ENCODE measurements around the gene PTPRN2.
"Not testable (repeated sequence)": the region's sequence is repeated elsewhere in the genome, so short reads cannot be mapped to it uniquely, and the experiment has no call there.

The PTPRN2 gene

DNA sequence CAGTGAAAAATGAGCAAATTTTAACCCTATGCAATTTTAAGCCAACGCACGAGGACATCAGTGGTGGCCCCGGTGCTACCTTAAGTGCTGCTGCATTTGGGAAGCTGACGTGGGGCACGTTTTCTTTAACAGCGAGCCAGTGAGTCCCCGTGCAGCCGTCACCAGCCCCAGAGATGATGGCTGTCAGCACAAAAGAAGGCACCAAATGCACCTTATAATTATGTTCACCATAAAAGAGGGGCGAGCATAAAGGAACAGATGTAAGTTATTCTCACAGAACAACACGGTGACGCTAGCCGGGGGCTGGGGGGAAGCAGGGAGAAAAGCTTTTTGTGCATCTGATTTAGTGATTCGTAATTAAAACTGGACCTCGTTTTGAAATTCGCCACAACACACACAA, 990.7 kb downstream of the PTPRN2 start:
- DNase-seq (ENCODE audit: low spot score) = no peak

DNA sequence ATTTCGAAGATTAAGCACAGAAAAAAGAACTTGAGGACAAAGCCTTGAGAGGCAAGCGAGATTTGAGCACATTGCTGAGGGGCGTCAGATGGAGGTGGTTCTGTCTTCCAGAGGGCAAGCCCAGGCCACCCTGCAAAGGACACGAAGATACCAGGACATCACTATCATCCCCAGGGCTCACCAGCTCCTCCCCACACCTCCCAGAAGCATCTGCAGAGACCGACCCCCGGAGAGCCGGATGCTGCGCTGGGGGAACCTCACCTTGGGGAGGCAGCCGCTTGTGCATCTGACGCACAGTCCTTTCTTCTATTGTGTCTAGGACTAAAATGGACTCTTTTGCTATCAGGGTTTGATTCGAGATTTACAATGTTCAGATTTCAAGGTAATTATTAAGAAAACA, 991.2 kb downstream of the PTPRN2 start:
- no peak for DNase-seq (ENCODE audit: low spot score)

DNA sequence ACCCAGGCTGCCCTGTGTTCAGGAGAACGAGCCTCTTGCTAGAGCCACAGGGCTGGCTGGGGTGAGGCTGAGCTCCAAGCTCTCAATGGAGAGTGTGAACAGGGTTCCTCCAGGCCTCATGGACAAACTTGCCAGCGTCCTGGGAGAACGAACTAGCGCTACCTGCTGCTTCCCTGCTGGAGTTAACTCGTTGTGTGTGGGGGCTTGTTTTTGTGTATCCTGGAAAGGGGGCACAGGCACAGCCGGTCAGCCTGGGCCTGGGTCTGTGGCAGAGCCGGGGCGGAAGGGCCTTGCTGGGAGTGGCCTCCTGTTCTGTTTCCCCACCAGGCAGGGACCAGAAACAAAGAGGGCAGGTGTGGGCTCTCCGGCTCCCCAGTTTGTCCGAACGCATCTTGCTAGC, 991.6 kb downstream of the PTPRN2 start:
- no peak for DNase-seq (ENCODE audit: low spot score)

GRCh38 chr7:157595086-157595855, 992.4 kb downstream of the PTPRN2 start:
- no peak for DNase-seq (ENCODE audit: low spot score)

DNA sequence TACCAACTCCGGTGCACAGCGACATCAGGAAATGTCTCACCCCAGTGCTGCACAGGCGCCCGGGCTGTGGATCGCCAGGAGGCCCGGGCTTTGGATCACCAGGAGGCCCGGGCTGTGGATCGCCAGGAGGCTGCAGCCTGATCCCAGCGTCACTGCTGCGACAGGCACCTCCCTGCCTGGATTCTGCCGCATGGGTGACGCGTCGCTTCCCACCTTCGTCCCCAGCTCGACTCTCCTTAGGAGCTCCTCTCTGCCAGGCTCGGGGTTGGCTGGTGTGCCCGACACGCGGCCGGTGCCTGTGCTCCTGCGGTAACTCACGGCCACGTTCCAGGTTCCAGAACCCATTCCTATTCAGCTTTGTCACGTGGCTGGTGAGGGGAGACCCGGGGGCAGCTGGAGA, 993.3 kb downstream of the PTPRN2 start:
- DNase-seq (ENCODE audit: low spot score) = no peak

GRCh38 chr7:157593541-157593940, 994.1 kb downstream of the PTPRN2 start:
- no peak for DNase-seq (ENCODE audit: low spot score)

GRCh38 chr7:157592636-157593320, 994.8 kb downstream of the PTPRN2 start:
- not testable (repeated sequence) for DNase-seq (ENCODE audit: low spot score)

DNA sequence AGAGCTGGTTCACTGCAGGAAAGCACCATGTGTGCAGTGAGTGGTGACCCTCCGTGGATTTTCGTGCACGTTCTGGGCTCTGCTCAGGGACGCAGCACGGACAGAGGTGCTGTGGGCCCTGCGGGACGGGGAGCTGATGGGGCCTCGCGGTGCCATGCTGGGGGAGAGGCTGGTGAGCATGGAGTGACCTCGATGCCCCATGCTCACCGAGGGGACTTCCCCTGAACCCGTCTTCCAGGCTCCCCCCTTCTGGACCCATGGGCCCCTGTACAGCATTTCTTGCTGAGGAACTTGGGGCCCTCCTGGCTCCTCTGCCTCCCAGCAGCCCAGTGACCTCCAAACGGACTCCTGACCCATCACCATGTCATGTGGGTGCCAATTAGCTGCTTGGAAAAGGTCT, 997.1 kb downstream of the PTPRN2 start:
- DNase-seq (ENCODE audit: low spot score) = no peak

DNA sequence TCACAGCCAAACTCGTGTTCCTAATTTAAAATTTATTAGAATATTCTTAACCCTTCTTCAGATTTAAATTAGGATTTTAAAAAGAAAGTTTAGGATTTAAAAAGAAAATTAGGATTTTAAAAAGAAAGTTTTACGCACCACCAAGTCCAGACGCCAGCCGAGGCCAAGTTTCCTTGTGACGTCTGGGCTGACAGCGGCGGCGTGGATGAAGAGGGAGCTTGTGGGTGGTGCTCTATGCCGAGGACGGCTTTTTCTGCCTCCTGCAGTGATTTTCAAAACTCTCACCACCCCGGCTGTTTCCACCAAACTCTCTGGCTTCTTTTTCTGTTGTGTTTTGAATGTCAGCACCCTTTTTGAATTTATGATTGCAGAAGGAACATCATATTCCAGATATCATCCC, 997.9 kb downstream of the PTPRN2 start:
- no peak for DNase-seq (ENCODE audit: low spot score)

- no peak for DNase-seq (ENCODE audit: low spot score)
Measured at GRCh38 chr7:157587805-157588560, 999.6 kb downstream of the PTPRN2 start.

DNA sequence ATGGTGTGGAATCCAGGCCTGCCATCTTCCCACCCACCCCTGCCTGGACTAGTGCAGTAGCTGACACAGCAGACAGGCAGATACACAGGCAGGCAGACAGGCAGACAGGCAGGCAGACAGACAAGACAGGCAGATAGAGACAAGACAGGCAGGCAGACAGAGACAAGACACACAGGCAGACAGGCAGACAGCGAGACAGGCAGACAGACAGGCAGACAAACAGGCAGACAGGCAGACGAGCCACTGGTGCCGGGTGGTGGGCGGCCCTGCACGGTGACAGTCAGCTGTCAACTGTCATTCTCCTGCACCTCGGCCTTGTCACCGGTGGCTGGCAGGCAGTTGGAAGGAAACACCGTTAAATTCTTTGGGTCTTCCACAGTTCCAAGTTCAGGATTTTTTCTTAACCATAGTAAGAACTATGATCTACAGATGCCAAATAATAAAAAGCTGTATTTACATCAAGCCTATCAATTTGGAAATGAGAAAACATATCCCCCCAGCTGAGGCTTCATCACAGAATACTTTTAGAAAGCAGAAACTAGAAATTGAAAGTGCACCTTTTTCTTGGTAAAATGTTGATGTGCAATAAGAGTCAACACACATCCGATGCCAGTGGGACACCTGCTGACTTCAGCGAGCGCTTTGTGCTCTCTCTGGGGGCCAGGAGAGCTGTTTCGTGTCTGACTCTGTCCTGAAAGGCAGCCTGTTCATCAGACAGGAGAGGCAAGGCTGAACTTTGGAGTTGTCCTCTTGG, 1000.4 kb downstream of the PTPRN2 start:
- DNase-seq (ENCODE audit: low spot score) = no peak

DNA sequence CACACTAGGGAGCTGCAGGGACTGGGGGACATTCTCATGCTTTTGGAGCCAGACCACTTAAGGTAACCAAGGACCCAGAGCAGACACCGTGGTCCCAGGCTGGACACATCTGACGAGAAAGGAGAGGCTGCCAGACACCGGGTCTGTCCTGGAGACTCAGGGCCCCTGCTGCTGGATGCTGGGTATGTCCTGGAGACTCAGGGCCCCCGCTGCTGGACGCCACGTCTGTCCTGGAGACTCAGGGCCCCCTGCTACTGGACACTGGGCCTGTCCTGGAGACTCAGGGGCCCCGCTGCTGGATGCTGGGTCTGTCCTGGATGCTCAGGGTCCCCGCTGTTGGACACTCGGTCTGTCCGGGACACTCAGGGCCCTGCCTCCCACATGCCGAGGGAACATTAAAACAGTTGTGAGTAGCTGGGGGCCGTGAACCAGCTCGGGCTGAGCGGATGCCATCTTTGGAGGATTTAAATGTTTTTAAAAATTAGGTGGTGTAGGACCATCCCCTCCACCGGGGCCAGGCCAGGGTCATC, 1001.1 kb downstream of the PTPRN2 start:
- no peak for DNase-seq (ENCODE audit: low spot score)

DNA sequence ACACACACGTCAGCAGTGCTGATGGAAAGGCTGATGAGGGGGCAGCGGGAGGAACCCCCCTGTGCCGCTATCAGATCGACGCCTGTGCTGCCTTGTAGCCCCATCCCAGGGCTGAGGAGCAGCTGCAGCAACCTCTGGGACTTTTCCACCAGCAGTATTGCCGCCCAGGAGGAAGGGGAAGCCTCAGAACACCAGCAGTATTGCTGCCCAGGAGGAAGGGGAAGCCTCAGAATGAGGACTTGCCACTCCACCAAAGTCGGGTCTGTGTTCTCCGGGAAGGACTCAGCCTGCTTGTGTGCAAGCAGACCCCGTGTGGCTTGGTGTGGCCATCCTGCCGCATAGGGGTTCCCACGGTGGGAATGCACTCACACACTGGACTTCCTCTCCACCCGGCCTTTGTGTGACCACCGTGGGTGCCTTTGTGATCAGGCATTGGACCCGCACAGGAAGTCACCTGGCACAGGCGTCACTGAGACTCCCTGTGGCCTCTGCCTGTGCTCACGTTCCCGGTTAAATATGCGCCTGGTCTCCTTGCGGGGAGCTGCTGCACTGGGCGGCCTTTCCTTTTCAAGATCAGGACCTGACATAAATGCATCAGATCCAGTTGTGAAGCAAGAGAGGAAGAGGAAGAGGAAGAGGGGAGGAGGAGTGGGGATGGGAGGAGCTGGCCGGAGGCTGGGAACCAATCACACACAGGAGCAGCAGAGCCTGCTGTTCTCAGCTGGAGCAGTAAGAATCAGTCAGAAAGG, 1002.3 kb downstream of the PTPRN2 start:
- DNase-seq (ENCODE audit: low spot score) = no peak

DNA sequence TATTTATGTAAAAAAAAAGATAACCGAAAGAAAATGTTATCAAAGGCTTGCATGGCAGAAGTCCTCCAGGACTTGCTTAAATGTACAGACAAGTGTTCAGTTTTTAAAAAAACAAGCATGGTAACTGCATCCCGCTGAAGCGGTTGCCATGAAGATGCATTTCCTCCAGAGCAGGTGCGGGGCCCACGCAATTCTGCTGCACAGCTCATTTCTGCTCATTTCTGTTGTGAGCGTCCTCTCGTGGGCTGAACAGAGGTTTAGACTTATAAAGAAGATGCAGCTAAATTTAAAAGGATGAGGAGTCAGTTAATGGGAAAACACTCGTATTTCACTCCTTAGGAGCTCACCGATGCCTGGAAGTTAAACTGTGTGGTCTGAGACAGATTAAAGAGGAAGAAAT, 1003.2 kb downstream of the PTPRN2 start:
- DNase-seq (ENCODE audit: low spot score) = no peak

DNA sequence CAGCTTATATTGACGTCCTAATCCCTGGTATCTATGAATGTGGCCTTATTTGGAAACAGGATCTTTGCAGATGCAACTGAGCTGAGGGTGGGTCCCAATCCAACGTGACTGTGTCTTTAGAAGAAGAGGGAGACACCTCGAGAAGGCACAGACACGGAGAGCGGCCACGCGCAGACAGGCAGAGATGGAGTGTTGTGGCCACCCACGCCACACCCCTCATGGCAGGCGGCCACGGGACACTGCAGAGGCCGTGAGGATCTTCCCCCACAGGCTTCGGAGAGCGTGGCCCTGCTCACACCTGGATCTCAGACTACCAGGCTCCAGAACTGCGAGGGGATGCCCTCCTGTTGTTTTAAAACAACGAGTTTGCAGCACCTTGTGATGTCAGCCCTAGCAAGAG, 1005.9 kb downstream of the PTPRN2 start:
- DNase-seq (ENCODE audit: low spot score) = no peak

- DNase-seq (ENCODE audit: low spot score) = no peak
Measured at GRCh38 chr7:157580324-157580723, 1007.3 kb downstream of the PTPRN2 start.

DNA sequence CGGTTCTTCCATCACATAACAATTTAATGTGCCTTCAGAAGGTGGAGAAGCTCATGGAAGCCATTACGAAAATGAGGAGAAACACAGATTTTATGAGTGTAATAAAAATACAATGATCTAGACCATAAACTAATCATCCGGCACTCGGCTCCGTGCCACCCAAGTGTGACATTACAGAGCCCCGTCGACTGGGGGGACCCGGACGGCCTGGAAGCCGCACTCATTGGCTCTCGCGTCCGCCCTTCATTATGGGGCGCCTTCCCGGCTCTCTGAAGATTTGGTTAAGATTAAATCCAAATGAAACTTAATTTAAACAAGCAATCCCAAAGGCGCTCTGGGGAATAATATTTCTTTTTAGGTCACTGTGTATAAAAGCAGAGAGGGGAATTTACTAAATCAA, 1008.2 kb downstream of the PTPRN2 start:
- no peak for DNase-seq (ENCODE audit: low spot score)

DNA sequence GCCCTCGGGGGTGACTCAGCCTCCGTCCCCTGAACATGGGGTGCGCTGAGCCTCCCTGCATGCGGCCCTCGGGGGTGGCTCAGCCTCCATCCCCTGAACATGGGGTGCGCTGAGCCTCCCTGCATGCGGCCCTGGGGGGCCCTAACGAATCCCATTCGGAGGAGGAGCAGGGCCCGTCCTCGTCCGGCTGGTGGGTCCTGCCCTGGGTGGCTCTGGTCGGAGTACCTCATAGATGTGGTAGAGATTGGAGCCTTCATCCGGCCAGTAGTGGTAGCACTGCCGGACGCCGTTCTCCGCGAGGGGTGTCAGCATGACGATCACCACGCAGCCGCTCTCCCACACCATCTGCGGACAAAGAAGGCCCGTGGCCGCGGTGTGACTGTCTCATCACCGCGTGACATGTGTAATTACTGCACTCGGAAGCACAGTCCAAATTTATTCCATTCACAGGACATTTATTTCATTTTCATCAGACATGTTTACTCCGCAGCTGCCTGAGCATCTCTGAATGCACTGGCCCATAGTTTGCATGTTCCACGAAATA, 1009.8 kb downstream of the PTPRN2 start:
- no peak for DNase-seq (ENCODE audit: low spot score)

GRCh38 chr7:157577061-157577460, 1010.6 kb downstream of the PTPRN2 start:
- no peak for DNase-seq (ENCODE audit: low spot score)

GRCh38 chr7:157576415-157576814, 1011.2 kb downstream of the PTPRN2 start:
- no peak for DNase-seq (ENCODE audit: low spot score)

DNA sequence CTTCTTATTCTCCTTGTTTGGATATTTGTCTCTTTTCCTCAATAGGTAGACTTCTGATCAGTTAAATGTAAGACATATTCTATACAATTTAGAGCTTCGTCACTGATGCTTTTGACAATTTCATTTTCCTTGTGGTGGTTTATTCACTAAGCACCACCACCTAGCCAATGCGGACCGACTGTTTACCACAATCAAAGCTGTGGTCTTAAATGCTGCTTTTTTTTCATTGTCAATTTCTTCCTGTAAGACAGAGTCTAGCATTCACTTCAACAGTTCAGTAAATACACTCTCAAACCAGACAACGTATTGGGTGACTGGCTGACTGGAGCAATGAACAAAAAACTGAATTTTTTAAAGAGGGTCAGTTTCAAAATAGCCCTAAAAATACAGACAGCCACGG, 1011.8 kb downstream of the PTPRN2 start:
- DNase-seq (ENCODE audit: low spot score) = no peak

Measured in SW480 (cell line).